GM13977 (cell line): ENCODE measurements around the gene MUC5AC.

Source experiments
- DNase-seq: peaks from one replicate; pipeline ENCODE4 v3.0.0; 2012; ENCODE audit warnings: low spot score
- CTCF ChIP-seq: IDR thresholded peaks from 2 replicates; pipeline ENCODE4 v1.5.1; 2012; ENCODE audit warnings: mild to moderate bottlenecking, control low read depth; ENCODE audit not compliant: insufficient read depth; ENCODE audit errors: extremely low read depth, missing control alignments
- in situ Hi-C: fragments of 300-500 bp; cut with MboI; formaldehyde crosslinking; loops from one replicate; pipeline ENCODE4 v1.12.0; 2022; ENCODE audit warnings: low sequenced_read_pairs, low pct_unique_long_range_greater_than_20kb, mixed read lengths, inconsistent platforms; ENCODE audit not compliant: unreplicated experiment

Gene MUC5AC

GRCh38 chr11:1197431-1197885 is 39.7 kb downstream of the MUC5AC start:
- no peak for TF ChIP-seq CTCF
- no peak for DNase-seq
- in situ Hi-C loops: no loop called here

GRCh38 chr11:1197886-1198560 is 40.3 kb downstream of the MUC5AC start:
- no peak for DNase-seq
- in situ Hi-C loops: no loop called here
- TF ChIP-seq CTCF: no peak

GRCh38 chr11:1198561-1199240 is 40.9 kb downstream of the MUC5AC start:
- no peak for DNase-seq
- in situ Hi-C loops: no loop called here
- TF ChIP-seq CTCF: no peak

- no peak for TF ChIP-seq CTCF
- in situ Hi-C loops: no loop called here
- no peak for DNase-seq
Measured at GRCh38 chr11:1199241-1199750, 41.5 kb downstream of the MUC5AC start.

GRCh38 chr11:1199751-1200610 is 42.2 kb downstream of the MUC5AC start:
- no peak for TF ChIP-seq CTCF
- in situ Hi-C loops: no loop called here
- DNase-seq: no peak

GRCh38 chr11:1200611-1201191 is 42.9 kb downstream of the MUC5AC start:
- in situ Hi-C loops: no loop called here

More at GRCh38 chr11:1200611-1201191, 42.9 kb downstream of the MUC5AC start:
- TF ChIP-seq CTCF: no peak
- no peak for DNase-seq
